Liver (tissue), 9 donors: ENCODE results near the gene SH3BP2. TPM values are rescaled to one million over a fixed set of nuclear protein-coding genes. Genes with fewer than 3 reads are reported as not detected.
"Not testable (repeated sequence)": the region's sequence is repeated elsewhere in the genome, so short reads cannot be mapped to it uniquely, and the experiment has no call there.

ENCODE experiments used
- DNase-seq: peaks from one replicate; pipeline ENCODE4 v3.0.0-alpha.2; 2017; ENCODE audit warnings: low spot score
- H3K27ac ChIP-seq, 2 donors: one replicate each; pipeline ENCODE4 v1.7.0; 2013; ENCODE audit warnings: inconsistent platforms in 2 of 2, low read length in 2 of 2, control low read depth in 1 of 2, low read depth in 1 of 2, mild to moderate bottlenecking in 1 of 2
- H3K27me3 ChIP-seq, 4 donors: one replicate each; pipeline versions ENCODE4 v1.6.1 to v1.7.0; 2013; ENCODE audit warnings: low read length in 3 of 4, inconsistent platforms in 1 of 4, mild to moderate bottlenecking in 1 of 4, moderate library complexity in 1 of 4; ENCODE audit not compliant: control insufficient read depth in 4 of 4, insufficient read depth in 4 of 4
- H3K36me3 ChIP-seq, 4 donors: one replicate each; pipeline versions ENCODE4 v1.6.1 to v1.7.0; 2013; ENCODE audit warnings: low read length in 3 of 4, mild to moderate bottlenecking in 3 of 4, low read depth in 1 of 4, moderate library complexity in 1 of 4; ENCODE audit not compliant: control insufficient read depth in 4 of 4, insufficient read depth in 3 of 4
- H3K4me1 ChIP-seq, 4 donors: one replicate each; pipeline versions ENCODE4 v1.6.1 to v1.7.0; 2013; ENCODE audit warnings: low read length in 3 of 4, mild to moderate bottlenecking in 3 of 4, moderate library complexity in 1 of 4; ENCODE audit not compliant: control insufficient read depth in 4 of 4, insufficient read depth in 4 of 4
- H3K4me3 ChIP-seq, 3 donors: one replicate each; pipeline versions ENCODE4 v1.6.1 to v1.7.0; 2013; ENCODE audit warnings: low read length in 3 of 3, control low read depth in 1 of 3, low read depth in 1 of 3, mild to moderate bottlenecking in 1 of 3
- H3K9ac ChIP-seq, 2 donors: one replicate each; pipeline ENCODE4 v1.7.0; 2013; ENCODE audit warnings: low read length in 2 of 2, mild to moderate bottlenecking in 2 of 2, moderate library complexity in 2 of 2, control low read depth in 1 of 2, low read depth in 1 of 2
- H3K9me3 ChIP-seq, 4 donors: one replicate each; pipeline versions ENCODE4 v1.6.1 to v1.7.0; 2013; ENCODE audit warnings: low read length in 3 of 4; ENCODE audit not compliant: control insufficient read depth in 4 of 4
- FOXA1 ChIP-seq: IDR thresholded peaks from 2 replicates; pipeline ENCODE4 v1.6.1; 2016; ENCODE audit warnings: antibody characterized with exemption
- FOXA2 ChIP-seq: IDR thresholded peaks from 2 replicates; pipeline ENCODE4 v1.6.1; 2016; ENCODE audit warnings: antibody characterized with exemption
- GABPA ChIP-seq, 2 donors: IDR thresholded peaks in 1 of 2; conservative IDR thresholded peaks in 1 of 2; 2 replicates each; pipeline ENCODE4 v1.6.1; 2016; ENCODE audit warnings: antibody characterized with exemption in 2 of 2, mild to moderate bottlenecking in 1 of 2, moderate library complexity in 1 of 2
- HNF4G ChIP-seq: IDR thresholded peaks from 2 replicates; pipeline ENCODE4 v1.6.1; 2016; ENCODE audit warnings: antibody characterized with exemption
- RAD21 ChIP-seq, 2 donors: IDR thresholded peaks; 2 replicates each; pipeline ENCODE4 v1.6.1; 2016; ENCODE audit warnings: antibody characterized with exemption in 2 of 2, mild to moderate bottlenecking in 2 of 2
- RXRA ChIP-seq, 2 donors: IDR thresholded peaks; 2 replicates each; pipeline ENCODE4 v1.6.1; 2017 to 2018; ENCODE audit warnings: antibody characterized with exemption in 2 of 2, mild to moderate bottlenecking in 1 of 2
- SP1 ChIP-seq: IDR thresholded peaks from 2 replicates; pipeline ENCODE4 v1.6.1; 2018; ENCODE audit warnings: antibody characterized with exemption, mild to moderate bottlenecking
- TAF1 ChIP-seq: conservative IDR thresholded peaks from 2 replicates; pipeline ENCODE4 v1.6.1; 2016; ENCODE audit warnings: antibody characterized with exemption, mild to moderate bottlenecking
- YY1 ChIP-seq: IDR thresholded peaks from 2 replicates; pipeline ENCODE4 v1.6.1; 2016; ENCODE audit warnings: antibody characterized with exemption, mild to moderate bottlenecking
- WGBS: extraction: QIAGEN DNeasy Blood & Tissue Kit; methylation state at CpG from one replicate; pipeline ENCODE4 v1.1.7; 2013; 5-methylcytosine and 5-hydroxymethylcytosine counted together
- polyA plus RNA-seq, 2 donors: library from polyadenylated mRNA; stranded (reverse) in 1 of 2; unstranded in 1 of 2; fragments of 200-250 nt in 1 of 2; fragments of >200 nt in 1 of 2; fragmentation: Nextera tagmentation in 1 of 2; extraction: Ambion mirVana in 1 of 2; gene quantifications; one replicate each; pipeline versions ENCODE4 v1.2.1 to v1.2.3, GENCODE V29; 2013 to 2015
- total RNA-seq, 2 donors: library from RNA; depleted of rRNA; stranded (reverse); fragments of >200 nt; gene quantifications; one replicate each; pipeline ENCODE4 v1.2.3, GENCODE V29; 2014
- TF ChIP-seq, protein P1 (sequence below): fragments of 150-350 bp; IDR thresholded peaks from 2 replicates; pipeline ENCODE4 v1.5.1; 2017; ENCODE audit warnings: improper control_type of control experiment, low read depth, low read length; ENCODE audit not compliant: missing input control
- TF ChIP-seq, protein P2 (sequence below): IDR thresholded peaks from 2 replicates; pipeline ENCODE4 v1.6.1; 2016; ENCODE audit warnings: antibody characterized with exemption
- TF ChIP-seq, protein P3 (sequence below): IDR thresholded peaks from 2 replicates; pipeline ENCODE4 v1.6.1; 2016; ENCODE audit warnings: antibody characterized with exemption
- TF ChIP-seq, protein P4 (sequence below): IDR thresholded peaks from 2 replicates; pipeline ENCODE4 v1.6.1; 2016; ENCODE audit warnings: antibody characterized with exemption, mild to moderate bottlenecking
- donor health status: healthy.
- donor health status: healthy.
- donor health status: healthy.
- donor health status: healthy.
- donor health status: healthy.

SH3BP2 gene
- total and polyA plus RNA-seq, 4 donors: 17.9 to 80.2 (median 38.5) TPM

DNA sequence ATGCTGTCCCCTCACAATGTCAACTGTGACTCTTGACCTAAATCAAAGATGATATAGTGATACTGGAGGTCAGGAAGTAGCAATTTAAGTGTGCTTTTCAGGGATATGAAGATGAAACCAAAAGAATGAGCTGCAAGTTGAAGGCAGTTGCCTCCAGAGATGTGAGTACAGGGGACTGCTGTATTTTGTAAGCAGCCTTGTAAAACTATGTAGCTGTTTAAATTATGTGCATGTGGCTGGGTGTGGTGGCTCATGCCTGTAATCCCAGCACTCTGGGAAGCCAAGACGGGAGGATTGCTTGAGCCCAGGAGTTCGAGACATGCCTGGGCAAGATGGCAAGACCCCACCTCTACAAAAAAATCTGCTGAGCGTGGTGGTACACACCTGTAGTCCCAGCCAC lies 21.6 kb upstream of the SH3BP2 start:
- H3K27ac ChIP-seq: no peak overlapping the region

DNA sequence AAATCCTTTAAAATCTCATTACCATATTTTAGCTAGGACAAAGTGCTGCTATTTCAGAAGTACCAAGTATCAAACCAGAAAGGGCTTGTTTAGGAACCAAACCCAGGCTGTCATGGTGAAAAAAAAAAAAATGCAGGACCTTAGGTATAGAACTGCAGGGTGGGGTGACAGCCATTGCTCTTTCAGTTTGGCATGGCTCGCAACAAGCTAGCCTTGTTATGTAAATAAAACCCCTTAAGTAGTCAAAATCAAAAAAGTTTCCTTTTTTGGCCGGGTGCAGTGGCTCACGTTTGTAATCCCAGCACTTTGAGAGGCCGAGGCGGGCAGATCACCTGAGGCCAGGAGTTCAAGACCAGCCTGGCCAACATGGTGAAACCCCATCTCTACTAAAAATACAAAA lies 12.2 kb upstream of the SH3BP2 start:
- H3K4me1 ChIP-seq: not testable (repeated sequence)

More for the DNA sequence above, 21.6 kb upstream of the SH3BP2 start:
- H3K4me3 ChIP-seq: no peak overlapping the region
- H3K4me1 ChIP-seq: no peaks in the 10 kb centered on the region
- TF ChIP-seq, protein P1, sequence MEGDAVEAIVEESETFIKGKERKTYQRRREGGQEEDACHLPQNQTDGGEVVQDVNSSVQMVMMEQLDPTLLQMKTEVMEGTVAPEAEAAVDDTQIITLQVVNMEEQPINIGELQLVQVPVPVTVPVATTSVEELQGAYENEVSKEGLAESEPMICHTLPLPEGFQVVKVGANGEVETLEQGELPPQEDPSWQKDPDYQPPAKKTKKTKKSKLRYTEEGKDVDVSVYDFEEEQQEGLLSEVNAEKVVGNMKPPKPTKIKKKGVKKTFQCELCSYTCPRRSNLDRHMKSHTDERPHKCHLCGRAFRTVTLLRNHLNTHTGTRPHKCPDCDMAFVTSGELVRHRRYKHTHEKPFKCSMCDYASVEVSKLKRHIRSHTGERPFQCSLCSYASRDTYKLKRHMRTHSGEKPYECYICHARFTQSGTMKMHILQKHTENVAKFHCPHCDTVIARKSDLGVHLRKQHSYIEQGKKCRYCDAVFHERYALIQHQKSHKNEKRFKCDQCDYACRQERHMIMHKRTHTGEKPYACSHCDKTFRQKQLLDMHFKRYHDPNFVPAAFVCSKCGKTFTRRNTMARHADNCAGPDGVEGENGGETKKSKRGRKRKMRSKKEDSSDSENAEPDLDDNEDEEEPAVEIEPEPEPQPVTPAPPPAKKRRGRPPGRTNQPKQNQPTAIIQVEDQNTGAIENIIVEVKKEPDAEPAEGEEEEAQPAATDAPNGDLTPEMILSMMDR: no peak
- TF ChIP-seq RXRA (IDR thresholded peaks at IDR 0.05): no peak
- TF ChIP-seq FOXA1: no peak
- TF ChIP-seq YY1: no peak
- TF ChIP-seq RAD21 (IDR thresholded peaks at IDR 0.05): no peak
- no peak for TF ChIP-seq TAF1
- H3K9me3 ChIP-seq: no peaks in the 10 kb centered on the region
- H3K9ac ChIP-seq: no peak overlapping the region
- DNase-seq: no peak
- no peaks in the 10 kb centered on the region for H3K36me3 ChIP-seq
- H3K27me3 ChIP-seq: no peaks in the 10 kb centered on the region
- WGBS: 91% methylated on average over 3 of the region's 3 CpGs

DNA sequence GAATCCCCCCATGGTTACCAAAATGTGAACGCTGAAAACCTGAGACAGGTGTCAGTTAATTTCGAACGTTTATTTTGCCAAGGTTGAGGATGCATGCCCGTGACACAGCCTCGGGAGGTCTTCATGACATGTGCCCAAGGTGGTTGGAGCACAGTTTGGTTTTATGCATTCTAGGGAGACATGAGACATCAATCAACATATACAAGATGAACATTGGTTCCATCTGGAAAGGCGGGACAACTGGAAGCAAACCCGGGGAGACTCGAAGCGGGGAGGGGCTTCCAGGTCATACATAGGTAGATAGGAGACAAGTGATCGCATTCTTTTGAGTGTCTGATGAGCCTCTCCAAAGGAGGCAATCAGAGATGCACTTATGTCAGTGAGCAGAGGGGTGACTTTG lies 11.0 kb upstream of the SH3BP2 start:
- 93% methylated on average over 10 of the region's 10 CpGs for WGBS
- no peak overlapping the region for H3K4me3 ChIP-seq

More for the DNA sequence above, 12.2 kb upstream of the SH3BP2 start:
- H3K36me3 ChIP-seq, H3K9ac ChIP-seq, H3K9me3 ChIP-seq, DNase-seq, H3K4me3 ChIP-seq, H3K27me3 ChIP-seq, H3K27ac ChIP-seq: not testable (repeated sequence)
- 95% methylated on average over 5 of the region's 5 CpGs for WGBS

More for the DNA sequence above, 11.0 kb upstream of the SH3BP2 start:
- Histone ChIP-seq H3K4me1 (no peaks in the 10 kb centered on the region), H3K27ac (no peak overlapping the region), H3K36me3 (no peaks in the 10 kb centered on the region), H3K9ac (no peak overlapping the region), H3K27me3 (no peaks in the 10 kb centered on the region), H3K9me3 (peaks cover 0 to 2% (median 0%) of the 10 kb centered on the region in 4 donors)
- DNase-seq: no peak
- TF ChIP-seq TAF1 (no peak), GABPA (IDR thresholded peaks at IDR 0.05 in 1 of 2, conservative IDR thresholded peaks at IDR 0.05 in 1 of 2) (no peak), FOXA2 (no peak), HNF4G (no peak), YY1 (no peak), RAD21 (IDR thresholded peaks at IDR 0.05) (no peak), SP1 (no peak), RXRA (IDR thresholded peaks at IDR 0.05) (no peak)
- TF ChIP-seq, protein P2, sequence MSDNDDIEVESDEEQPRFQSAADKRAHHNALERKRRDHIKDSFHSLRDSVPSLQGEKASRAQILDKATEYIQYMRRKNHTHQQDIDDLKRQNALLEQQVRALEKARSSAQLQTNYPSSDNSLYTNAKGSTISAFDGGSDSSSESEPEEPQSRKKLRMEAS: no peak
- TF ChIP-seq, protein P3, sequence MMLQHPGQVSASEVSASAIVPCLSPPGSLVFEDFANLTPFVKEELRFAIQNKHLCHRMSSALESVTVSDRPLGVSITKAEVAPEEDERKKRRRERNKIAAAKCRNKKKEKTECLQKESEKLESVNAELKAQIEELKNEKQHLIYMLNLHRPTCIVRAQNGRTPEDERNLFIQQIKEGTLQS: no peak
- TF ChIP-seq, protein P4, sequence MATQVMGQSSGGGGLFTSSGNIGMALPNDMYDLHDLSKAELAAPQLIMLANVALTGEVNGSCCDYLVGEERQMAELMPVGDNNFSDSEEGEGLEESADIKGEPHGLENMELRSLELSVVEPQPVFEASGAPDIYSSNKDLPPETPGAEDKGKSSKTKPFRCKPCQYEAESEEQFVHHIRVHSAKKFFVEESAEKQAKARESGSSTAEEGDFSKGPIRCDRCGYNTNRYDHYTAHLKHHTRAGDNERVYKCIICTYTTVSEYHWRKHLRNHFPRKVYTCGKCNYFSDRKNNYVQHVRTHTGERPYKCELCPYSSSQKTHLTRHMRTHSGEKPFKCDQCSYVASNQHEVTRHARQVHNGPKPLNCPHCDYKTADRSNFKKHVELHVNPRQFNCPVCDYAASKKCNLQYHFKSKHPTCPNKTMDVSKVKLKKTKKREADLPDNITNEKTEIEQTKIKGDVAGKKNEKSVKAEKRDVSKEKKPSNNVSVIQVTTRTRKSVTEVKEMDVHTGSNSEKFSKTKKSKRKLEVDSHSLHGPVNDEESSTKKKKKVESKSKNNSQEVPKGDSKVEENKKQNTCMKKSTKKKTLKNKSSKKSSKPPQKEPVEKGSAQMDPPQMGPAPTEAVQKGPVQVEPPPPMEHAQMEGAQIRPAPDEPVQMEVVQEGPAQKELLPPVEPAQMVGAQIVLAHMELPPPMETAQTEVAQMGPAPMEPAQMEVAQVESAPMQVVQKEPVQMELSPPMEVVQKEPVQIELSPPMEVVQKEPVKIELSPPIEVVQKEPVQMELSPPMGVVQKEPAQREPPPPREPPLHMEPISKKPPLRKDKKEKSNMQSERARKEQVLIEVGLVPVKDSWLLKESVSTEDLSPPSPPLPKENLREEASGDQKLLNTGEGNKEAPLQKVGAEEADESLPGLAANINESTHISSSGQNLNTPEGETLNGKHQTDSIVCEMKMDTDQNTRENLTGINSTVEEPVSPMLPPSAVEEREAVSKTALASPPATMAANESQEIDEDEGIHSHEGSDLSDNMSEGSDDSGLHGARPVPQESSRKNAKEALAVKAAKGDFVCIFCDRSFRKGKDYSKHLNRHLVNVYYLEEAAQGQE: no peak
